Putamen (tissue), 1 donor: ENCODE results near the gene ENPP4.
"Not testable (repeated sequence)": the region's sequence is repeated elsewhere in the genome, so short reads cannot be mapped to it uniquely, and the experiment has no call there.

Experiments
- DNase-seq: peaks from one replicate; pipeline ENCODE4 v3.0.0-alpha.2; 2016; ENCODE audit warnings: low spot score

Gene ENPP4

GRCh38 chr6:46129629-46130511 is at the start of gene ENPP4:
Gene ENPP4, plus strand, starts transcription at chr6:46129989. Its CDS starts 9,595 bp downstream, at chr6:46139584.
- DNase-seq: peak; percentile 97

DNA sequence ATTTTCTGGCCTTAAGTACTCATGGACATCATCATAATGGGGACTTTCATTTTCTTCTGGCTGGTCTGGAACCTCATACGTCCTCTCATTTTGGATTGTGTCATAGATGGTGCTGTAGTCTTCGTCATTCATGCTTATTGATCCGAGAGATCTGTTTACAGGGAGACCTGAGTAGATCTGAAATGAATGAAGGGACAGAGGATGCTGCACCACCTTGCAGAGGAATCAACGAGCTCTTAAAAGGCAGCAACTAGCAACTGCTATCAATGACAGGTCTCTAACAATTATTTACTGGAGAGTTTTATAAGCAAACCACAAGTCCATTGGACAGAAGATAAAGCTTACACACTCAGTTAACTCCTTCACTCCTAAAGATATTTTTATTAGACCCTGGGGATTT is 49.7 kb upstream of the ENPP4 start:
- no peak for DNase-seq

DNA sequence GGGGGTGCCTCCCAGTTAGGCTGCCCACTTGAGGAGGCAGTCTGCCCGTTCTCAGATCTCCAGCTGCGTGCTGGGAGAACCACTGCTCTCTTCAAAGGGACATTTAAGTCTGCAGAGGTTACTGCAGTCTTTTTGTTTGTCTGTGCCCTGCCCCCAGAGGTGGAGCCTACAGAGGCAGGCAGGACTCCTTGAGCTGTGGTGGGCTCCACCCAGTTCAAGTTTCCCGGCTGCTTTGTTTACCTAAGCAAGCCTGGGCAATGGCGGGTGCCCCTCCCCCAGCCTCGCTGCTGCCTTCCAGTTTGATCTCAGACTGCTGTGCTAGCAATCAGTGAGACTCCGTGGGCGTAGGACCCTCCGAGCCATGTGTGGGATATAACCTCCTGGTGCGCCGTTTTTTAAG is 44.1 kb upstream of the ENPP4 start:
- not testable (repeated sequence) for DNase-seq

GRCh38 chr6:46090115-46091079 is 39.4 kb upstream of the ENPP4 start:
- peak; percentile 61 for DNase-seq

GRCh38 chr6:46091080-46091478 is 38.7 kb upstream of the ENPP4 start:
- DNase-seq: no peak

GRCh38 chr6:46095251-46095650 is 34.5 kb upstream of the ENPP4 start:
- no peak for DNase-seq

DNA sequence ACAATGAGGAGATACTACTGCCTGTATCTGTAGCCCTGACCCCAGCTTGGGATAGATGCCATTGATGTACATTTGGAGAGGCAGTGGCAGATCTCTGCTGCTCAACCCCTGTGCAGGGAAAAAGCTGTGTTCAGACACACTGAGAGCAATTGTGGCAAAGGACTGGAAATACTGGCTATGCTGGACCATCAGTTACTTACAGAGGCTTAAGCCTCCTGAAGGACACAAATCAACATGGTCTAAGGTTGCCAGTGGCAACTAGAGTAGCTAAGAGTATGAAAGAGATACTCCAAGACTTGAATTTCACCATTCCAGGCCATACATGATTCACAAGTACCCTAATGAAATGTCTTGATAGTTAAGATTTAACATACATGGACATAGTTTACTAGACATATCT is 32.4 kb upstream of the ENPP4 start:
- no peak for DNase-seq

DNA sequence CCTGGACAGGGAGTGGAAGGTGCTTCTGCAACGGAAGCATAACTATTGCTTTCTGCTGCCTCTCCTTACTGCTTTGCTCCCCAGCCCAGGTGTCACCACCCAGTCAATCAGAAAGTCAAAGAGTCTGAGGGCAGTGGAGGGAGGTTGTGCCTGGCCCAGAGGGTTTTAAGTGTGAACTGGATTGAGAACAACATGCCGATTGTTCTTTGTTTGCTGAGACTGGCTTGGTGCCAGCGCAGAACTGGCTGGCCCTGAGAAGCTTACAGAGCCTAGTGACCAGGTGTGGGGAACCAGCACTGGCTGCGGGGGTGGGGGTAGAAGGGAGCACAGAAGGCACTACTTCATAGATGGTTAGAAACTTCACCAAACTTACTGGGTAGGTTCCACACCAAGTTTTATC is 31.1 kb upstream of the ENPP4 start:
- peak; percentile 83 for DNase-seq

DNA sequence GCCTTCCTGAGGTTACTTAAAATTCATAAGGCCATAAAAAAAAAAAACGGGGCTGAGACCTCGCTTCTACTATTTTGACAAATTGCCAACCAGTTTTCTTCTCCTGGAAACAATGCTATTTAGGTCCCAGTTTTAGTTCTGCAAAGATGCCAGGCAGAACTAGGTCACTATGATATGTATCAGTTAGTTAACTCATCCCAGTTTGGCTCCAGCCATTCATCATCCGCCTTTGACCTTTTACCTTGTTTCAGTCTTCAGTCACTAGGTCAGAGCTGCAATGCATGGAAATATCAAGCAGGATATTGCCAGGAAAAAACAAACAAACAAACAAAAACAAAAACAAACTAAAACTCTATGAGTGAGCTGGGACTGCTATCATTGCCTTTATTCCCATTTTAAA is 29.8 kb upstream of the ENPP4 start:
- no peak for DNase-seq

GRCh38 chr6:46102123-46102522 is 27.7 kb upstream of the ENPP4 start:
- no peak for DNase-seq

DNA sequence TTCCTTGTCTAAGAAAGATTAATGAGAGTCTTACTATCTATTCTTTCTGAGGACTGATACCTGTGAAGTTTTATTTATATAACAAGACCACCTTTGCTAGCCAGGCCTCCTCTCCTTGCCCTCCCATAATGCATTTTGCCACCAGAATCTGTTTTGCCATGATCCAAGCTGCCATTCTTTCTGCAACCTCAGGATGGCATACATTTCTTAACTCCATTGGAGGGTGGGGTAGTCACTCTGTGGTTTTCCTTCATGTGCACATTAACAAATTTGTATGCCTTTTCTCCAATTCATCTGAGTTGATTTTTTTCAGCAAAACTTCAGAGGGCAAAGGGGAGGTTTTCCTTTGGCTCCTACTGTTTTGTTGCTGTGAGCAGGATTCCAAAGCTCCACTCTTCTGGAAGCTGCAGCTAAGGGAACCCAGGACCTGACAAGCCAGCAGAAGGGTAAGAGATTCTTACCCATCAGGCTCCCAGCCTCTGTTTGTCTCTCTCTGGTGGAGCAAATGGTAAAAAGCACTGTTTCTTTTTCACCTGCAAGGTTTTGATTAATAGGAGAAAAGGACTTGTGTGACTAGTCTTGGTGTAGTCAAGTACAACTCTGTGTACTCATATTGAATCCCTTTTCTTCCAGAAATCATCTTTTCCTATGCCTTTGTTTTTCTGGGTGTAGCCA is 26.2 kb upstream of the ENPP4 start:
- DNase-seq: peak; percentile 7

- DNase-seq: no peak
Observed at GRCh38 chr6:46104209-46104608, 25.6 kb upstream of the ENPP4 start.

- DNase-seq: no peak
Observed at GRCh38 chr6:46105568-46105967, 24.2 kb upstream of the ENPP4 start.

DNA sequence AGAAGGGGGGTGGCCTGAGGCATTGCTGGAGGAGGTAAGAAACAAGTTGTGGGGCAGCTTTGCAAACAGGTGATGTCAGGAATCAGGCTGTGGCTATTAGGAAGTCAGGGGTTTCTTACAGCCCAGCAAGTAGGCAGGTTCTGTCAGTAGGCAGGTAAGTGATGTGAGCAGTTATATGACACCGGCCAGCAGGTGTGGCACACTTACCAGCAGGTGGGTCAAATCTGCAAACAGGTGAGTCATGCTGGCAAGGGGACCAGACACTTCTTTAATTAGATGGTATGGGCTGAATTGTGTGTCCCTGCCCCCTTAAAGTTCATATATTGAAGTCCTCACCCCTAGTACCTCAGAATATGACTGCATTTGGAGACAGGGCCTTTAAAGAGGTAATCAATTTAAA is 16.4 kb upstream of the ENPP4 start:
- no peak for DNase-seq

- no peak for DNase-seq
Observed at GRCh38 chr6:46115634-46116033, 14.2 kb upstream of the ENPP4 start.

DNA sequence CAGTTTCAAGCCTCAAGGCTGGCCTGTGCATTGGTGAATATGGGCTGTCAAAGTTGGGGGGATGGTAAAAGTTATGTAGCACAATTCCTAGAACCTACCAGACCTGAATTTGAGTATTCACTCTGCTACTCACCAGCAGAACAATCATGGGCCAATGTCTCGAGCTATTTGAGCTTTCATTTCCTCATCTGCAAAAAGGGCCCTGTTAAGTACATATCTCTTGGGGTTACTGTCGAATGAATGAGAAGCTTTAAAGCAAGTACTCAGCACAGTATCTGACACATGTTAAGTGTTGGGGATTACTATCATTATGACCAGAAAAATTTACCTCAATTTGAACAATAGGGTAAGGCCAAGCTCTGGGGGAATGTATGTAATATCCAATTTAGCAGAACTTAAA is 13.5 kb upstream of the ENPP4 start:
- no peak for DNase-seq

- DNase-seq: no peak
Observed at GRCh38 chr6:46118157-46118556, 11.6 kb upstream of the ENPP4 start.

- DNase-seq: no peak
Observed at GRCh38 chr6:46118836-46119235, 11.0 kb upstream of the ENPP4 start.

DNA sequence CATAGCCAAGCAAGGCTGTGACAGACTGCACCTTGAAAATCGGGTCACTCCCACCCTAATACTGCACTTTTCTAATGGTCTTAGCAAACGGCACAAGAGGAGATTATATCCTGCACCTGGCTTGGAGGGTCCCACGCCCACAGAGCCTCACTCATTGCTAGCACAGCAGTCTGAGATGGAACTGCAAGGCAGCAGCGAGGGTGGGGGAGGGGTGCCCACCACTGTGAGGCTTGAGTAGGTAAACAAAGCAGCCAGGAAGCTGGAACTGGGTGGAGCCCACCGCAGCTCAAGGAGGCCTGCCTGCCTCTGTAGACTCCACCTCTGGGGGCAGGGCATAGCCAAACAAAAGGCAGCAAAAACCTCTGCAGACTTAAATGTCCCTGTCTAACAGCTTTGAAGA is 10.1 kb upstream of the ENPP4 start:
- DNase-seq: not testable (repeated sequence)

DNA sequence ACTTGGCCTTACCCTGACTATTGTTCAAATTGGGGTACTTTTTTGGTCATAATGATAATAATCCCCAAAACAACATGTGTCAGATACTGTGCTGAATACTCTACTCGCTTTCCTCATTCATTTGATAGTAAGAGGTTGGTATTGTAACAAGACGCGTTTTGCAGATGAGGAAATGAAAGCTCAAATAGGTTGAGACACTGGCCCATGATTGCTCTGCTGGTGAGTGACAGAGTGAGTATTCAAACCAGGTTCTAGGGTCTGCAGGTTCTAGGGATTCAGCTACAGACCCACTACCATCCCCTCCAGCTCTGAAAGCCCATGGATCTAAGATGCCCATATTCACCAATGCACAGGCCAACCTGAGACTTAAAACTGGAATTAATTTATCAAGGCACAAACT is 1.3 kb upstream of the ENPP4 start:
- no peak for DNase-seq

GRCh38 chr6:46129291-46129628 is 529 bp upstream of the ENPP4 start:
- no peak for DNase-seq

GRCh38 chr6:46130666-46131065 is 877 bp downstream of the ENPP4 start:
- DNase-seq: no peak
